ENCODE results near the gene OSM. TPM values are rescaled to one million over a fixed set of nuclear protein-coding genes. Genes with fewer than 3 reads are reported as not detected.

The OSM gene
- total and polyA plus RNA-seq, 2 experiments from 2014 or later: 1.5 TPM; not detected in 1

- no peak overlapping the region for H3K27ac ChIP-seq
- H3K79me2 ChIP-seq: no peaks in the 10 kb centered on the region
- no peak overlapping the region for H2AFZ ChIP-seq
- no peaks in the 10 kb centered on the region for H3K9me2 ChIP-seq (replicated peaks; ENCODE audit: insufficient read depth)
- H4K20me1 ChIP-seq (ENCODE audit: insufficient read depth, poor library complexity, severe bottlenecking): no peaks in the 10 kb centered on the region
- no peaks in the 10 kb centered on the region for H3K36me3 ChIP-seq (replicated peaks; ENCODE audit: insufficient read depth, low read depth)
- H3K9me3 ChIP-seq (ENCODE audit: low read depth): no peaks in the 10 kb centered on the region
- H3K27me3 ChIP-seq: no peaks in the 10 kb centered on the region
- H3K4me2 ChIP-seq: no peak overlapping the region
- no peak overlapping the region for H3K4me3 ChIP-seq
- no peak for DNase-seq (ENCODE audit: low spot score)
- no peak for TF ChIP-seq EZH2phosphoT487 (IDR thresholded peaks at IDR 0.05; ENCODE audit: low read depth, severe bottlenecking, unreplicated experiment)
- peaks cover 14% of the 10 kb centered on the region for H3K4me1 ChIP-seq (ENCODE audit: insufficient read depth)
- WGBS (ENCODE audit: low lambda C conversion rate, missing lambda C conversion rate): 92% methylated on average over 26 of the region's 26 CpGs
Observed at GRCh38 chr22:30221121-30221992, 45.3 kb downstream of the OSM start.

- Histone ChIP-seq H3K4me3 (no peak overlapping the region), H3K79me2 (no peaks in the 10 kb centered on the region), H3K36me3 (replicated peaks; ENCODE audit: insufficient read depth, low read depth) (no peaks in the 10 kb centered on the region), H3K4me2 (no peak overlapping the region), H2AFZ (no peak overlapping the region), H4K20me1 (ENCODE audit: insufficient read depth, poor library complexity, severe bottlenecking) (no peaks in the 10 kb centered on the region), H3K27ac (no peak overlapping the region), H3K9me2 (replicated peaks; ENCODE audit: insufficient read depth) (no peaks in the 10 kb centered on the region), H3K9me3 (ENCODE audit: low read depth) (no peaks in the 10 kb centered on the region), H3K4me1 (ENCODE audit: insufficient read depth) (peaks cover 14% of the 10 kb centered on the region), H3K27me3 (no peaks in the 10 kb centered on the region)
- WGBS (ENCODE audit: low lambda C conversion rate, missing lambda C conversion rate): 84% methylated on average over 7 of the region's 7 CpGs
- TF ChIP-seq EZH2phosphoT487 (IDR thresholded peaks at IDR 0.05; ENCODE audit: low read depth, severe bottlenecking, unreplicated experiment) (no peak), CTCF (IDR thresholded peaks at IDR 0.05; ENCODE audit: poor library complexity) (no peak), EZH2 (IDR thresholded peaks at IDR 0.05; ENCODE audit: borderline replicate concordance) (no peak)
- DNase-seq (ENCODE audit: low spot score): no peak
Observed at GRCh38 chr22:30220338-30221012, 46.2 kb downstream of the OSM start.

DNA sequence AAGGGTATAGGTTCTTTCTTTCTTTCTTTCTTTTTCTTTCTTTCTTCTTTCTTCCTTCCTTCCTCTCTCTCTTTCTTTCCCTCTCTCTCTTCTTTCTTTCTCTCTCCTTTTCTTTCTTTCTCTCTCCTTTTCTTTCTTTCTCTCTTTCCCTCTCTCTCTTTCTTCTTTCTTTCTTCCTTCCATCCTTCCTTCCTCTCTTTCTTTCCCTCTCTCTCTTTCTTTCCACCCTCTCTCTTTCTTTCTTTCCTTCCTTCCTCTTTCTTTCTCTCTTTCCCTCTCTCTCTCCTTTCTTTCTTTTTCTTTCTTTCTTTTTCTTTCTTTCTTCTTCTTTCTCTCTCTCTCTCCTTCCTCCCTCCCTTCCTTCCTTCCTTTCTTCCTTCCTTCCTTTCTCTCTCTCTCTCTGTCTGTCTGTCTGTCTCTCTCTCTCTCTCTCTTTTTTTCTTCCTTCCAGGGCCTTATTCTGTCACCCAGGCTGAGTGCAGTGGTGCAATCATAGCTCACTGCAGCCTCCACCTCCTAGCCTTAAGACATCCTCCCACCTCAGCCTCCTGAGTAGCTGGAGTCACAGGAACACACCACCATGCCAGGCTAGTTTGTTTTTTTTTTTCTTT is 46.9 kb downstream of the OSM start:
- Histone ChIP-seq H3K4me1 (ENCODE audit: insufficient read depth) (peaks cover 14% of the 10 kb centered on the region), H3K4me2 (no peak overlapping the region), H3K9me3 (ENCODE audit: low read depth) (no peaks in the 10 kb centered on the region), H4K20me1 (ENCODE audit: insufficient read depth, poor library complexity, severe bottlenecking) (no peaks in the 10 kb centered on the region), H3K4me3 (no peak overlapping the region), H3K36me3 (replicated peaks; ENCODE audit: insufficient read depth, low read depth) (no peaks in the 10 kb centered on the region), H3K27me3 (no peaks in the 10 kb centered on the region), H3K27ac (no peak overlapping the region), H3K79me2 (no peaks in the 10 kb centered on the region), H3K9me2 (replicated peaks; ENCODE audit: insufficient read depth) (no peaks in the 10 kb centered on the region), H2AFZ (no peak overlapping the region)
- no peak for TF ChIP-seq CTCF (IDR thresholded peaks at IDR 0.05; ENCODE audit: poor library complexity)
- TF ChIP-seq EZH2 (IDR thresholded peaks at IDR 0.05; ENCODE audit: borderline replicate concordance): no peak
- no peak for TF ChIP-seq EZH2phosphoT487 (IDR thresholded peaks at IDR 0.05; ENCODE audit: low read depth, severe bottlenecking, unreplicated experiment)
- no peak for DNase-seq (ENCODE audit: low spot score)

Data from hepatocyte (in vitro differentiated cells).